GM21515 (cell line): ENCODE results near the gene SPANXN3.
"Not testable (repeated sequence)": the region's sequence is repeated elsewhere in the genome, so short reads cannot be mapped to it uniquely, and the experiment has no call there.

Experiments
- ATAC-seq: cut with Tn5 transposase; IDR thresholded peaks from one replicate; pipeline ENCODE4 v1.9.1; 2021; ENCODE audit not compliant: unreplicated experiment

SPANXN3 gene

DNA sequence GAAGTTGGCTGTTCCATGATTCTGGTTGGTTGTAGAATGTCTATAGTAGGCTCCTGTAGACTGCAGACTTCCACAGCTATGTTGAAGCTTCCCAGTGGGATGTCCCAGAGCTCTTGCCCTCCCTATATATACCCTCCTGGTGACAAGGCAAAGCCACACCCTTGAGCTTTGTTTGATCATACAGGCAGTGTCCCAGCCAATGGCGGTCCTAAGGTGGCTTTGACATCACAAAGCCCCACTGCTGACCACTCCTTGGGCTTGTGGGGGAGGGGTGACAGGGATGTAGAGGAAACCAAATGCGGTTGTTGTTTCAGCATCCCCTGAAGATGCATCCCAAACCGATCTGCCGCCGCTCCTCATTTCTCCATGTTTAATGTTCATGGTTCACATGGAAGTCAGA is at the start of gene SPANXN3:
Gene SPANXN3 (minus strand): TSS at position 101 of the 400 bp plus-strand sequence. CDS start 84 bp downstream, at position 17.
- not testable (repeated sequence) for ATAC-seq

DNA sequence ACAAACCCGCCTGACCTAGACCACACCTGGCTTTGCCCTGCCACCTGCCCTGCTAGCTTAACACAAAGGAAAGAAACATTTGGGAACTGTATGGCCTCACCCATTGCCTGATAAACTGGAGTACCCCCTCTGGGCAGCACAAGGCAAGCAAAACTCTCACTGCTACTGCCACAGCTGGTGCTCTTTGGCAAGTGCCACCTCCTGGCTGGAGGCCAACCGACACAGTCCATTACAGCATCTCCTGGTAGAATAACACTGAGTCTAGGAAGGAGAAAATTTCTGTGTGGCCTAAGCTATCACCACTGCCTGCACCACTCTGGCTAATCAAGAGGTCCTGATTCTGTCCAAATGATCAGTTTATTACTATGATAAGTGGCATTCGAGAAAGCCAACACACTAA is 18.9 kb upstream of the SPANXN3 start:
- no peak for ATAC-seq

DNA sequence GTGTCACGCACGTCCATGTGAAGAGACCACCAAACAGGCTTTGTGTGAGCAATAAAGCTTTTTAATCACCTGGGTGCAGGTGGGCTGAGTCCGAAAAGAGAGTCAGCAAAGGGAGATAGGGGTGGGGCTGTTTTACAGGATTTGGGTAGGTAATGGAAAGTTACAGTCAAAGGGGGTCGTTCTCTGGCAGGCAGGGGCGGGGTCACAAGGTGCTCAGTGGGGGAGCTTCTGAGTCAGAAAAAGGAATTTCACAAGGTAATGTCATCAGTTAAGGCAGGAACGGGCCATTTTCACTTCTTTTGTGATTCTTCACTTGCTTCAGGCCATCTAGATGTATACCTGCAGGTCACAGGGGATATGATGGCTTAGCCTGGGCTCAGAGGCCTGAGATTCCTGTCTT is 15.1 kb downstream of the SPANXN3 start:
- ATAC-seq, result not testable (repeated sequence)

DNA sequence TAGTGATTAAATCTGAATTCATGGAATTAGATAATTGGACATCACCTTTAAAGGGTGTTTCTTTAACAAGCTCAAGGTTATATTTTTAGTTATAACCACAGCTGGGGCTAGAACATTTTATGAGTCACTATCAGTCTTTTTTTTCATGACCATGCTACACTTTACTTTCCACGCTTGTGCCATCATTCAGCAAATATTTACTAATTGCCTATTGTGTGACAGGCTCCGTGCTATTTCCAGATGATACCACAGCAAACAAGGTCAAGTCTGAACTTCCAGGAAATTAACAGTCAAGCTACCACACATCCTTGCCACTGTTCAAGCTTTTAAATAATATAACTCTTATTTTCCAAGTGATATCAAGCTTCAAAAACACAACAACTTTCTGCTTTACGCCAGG is 16.5 kb downstream of the SPANXN3 start:
- ATAC-seq, result no peak

- no peak for ATAC-seq
Observed at GRCh38 chrX:143486105-143486504, 31.2 kb downstream of the SPANXN3 start.

GRCh38 chrX:143476751-143477150 is 40.5 kb downstream of the SPANXN3 start:
- no peak for ATAC-seq

GRCh38 chrX:143472347-143472938 is 44.8 kb downstream of the SPANXN3 start:
- no peak for ATAC-seq

GRCh38 chrX:143466130-143466529 is 51.1 kb downstream of the SPANXN3 start:
- ATAC-seq, result no peak

GRCh38 chrX:143462696-143463095 is 54.6 kb downstream of the SPANXN3 start:
- no peak for ATAC-seq

DNA sequence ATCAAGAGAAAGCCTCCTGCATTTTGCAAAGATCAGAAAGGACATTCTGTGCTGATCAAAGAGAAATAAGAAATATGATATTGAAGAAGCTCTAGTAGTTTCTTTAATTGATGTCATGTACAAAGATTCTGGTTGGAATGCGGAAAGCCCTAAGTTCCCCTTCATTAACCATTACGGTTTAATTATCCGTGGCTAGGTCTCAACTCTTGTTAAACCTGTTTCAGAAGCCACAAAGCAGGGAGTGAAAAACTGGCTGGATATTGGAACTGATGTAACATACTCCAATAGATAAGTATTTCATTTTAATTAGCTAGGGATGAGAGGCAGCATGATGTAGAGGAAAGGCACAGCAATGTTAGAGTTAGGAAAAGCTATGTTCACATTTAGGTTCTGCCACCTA is 55.7 kb downstream of the SPANXN3 start:
- no peak for ATAC-seq
